ENCODE measurements around the gene TRAF4.

DNA sequence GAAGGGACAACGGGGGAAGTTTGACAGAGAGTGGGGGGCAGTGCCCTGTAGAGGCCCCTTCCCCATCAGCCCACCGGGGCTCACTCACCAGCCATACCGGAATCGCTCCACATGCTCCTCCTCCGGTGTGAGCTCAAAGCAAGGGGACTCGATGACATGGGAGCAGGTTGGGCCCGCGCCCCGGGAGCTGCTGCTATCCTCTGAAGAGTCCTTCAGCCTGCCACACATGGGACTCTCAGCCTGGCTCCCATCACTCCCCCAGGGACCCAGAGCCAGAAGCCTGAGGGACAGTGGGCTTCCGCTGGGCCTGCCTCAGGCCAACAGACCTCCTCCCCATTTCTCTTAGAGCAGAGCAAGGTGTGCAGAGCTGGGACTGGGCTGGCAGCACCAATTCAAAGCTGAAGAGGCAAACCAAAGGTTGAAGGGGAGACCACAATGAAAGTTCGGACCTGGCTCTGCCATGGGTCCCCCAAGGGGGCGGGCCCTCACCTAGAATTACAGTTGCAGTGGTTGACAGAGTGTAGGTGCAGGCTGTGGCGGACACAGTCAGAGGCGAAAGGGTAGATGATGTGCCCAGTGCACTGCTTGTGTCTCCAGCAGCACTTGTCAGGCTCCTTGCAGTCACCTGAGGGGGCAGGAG, 39.5 kb upstream of the TRAF4 start:
- TF ChIP-seq, protein P1, sequence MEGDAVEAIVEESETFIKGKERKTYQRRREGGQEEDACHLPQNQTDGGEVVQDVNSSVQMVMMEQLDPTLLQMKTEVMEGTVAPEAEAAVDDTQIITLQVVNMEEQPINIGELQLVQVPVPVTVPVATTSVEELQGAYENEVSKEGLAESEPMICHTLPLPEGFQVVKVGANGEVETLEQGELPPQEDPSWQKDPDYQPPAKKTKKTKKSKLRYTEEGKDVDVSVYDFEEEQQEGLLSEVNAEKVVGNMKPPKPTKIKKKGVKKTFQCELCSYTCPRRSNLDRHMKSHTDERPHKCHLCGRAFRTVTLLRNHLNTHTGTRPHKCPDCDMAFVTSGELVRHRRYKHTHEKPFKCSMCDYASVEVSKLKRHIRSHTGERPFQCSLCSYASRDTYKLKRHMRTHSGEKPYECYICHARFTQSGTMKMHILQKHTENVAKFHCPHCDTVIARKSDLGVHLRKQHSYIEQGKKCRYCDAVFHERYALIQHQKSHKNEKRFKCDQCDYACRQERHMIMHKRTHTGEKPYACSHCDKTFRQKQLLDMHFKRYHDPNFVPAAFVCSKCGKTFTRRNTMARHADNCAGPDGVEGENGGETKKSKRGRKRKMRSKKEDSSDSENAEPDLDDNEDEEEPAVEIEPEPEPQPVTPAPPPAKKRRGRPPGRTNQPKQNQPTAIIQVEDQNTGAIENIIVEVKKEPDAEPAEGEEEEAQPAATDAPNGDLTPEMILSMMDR (conservative IDR thresholded peaks at IDR 0.05; ENCODE audit: low read depth, low read length) = no peak
- no peak for TF ChIP-seq EZH2 (IDR thresholded peaks at IDR 0.05; ENCODE audit: low read length, unreplicated experiment)

All from PC-3 (cell line).